Measurements from ENCODE around the gene REC8.
A peak's percentile ranks its signal among the peaks of the same experiment; 100 is the strongest.
"Not testable (repeated sequence)": the region's sequence is repeated elsewhere in the genome, so short reads cannot be mapped to it uniquely, and the experiment has no call there.

REC8 gene

DNA sequence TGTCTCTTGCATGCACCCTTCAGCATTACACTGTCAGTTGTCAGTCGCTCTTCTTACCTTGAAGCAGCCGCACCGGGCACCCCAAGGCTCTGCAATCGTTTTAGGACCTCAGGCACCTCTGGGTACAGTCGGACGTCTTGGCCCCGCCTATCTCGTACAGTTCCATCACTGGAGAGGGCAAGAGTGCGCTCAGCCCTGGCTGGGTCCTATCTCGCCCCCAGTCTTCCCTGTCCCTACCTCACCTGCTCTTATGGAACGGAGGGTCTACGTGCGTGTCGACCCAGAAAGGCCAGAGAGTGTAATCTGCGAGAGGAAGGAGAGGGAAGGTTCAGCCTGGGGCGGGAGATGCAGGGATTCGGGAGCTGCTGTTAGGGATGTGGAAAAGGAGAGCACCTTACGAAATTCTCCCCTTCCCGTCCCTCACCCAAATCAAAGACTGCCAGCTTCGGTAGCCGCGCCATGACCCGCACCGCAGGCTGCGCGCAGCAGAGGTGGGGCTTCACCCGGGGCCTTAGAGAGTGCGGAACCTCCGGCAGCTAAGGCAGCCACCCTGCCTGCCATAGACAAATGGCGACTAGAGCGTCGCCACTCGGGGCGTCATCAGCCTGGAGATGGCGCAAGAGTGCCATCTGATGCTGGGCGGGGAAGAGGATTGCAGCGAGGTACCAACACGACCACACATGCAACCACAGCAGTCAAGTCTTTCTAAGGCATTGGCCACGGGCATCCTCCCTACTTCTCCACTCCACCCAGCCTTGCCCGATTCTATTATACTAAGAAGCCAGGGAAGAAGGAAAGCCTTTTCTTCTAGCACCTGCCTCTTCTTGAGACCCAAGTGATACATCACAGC lies 43.8 kb downstream of the REC8 start, which contains the start of gene MDP1:
Gene MDP1 (minus strand): TSS at position 572 of the 850 bp plus-strand sequence. CDS start 111 bp downstream, at position 461.
- H3K4me3 Mint-ChIP-seq, result peak within 1 kb of the TSS; percentile 90
- no peaks in the 10 kb centered on the region for H3K9me3 Mint-ChIP-seq
- peak within 1 kb of the TSS; percentile 94 for H3K27ac Mint-ChIP-seq
- peaks cover 56% of the 10 kb centered on the region for H3K4me1 Mint-ChIP-seq
- peaks cover 9% of the 10 kb centered on the region for H3K36me3 Mint-ChIP-seq
- H3K27me3 Mint-ChIP-seq, result no peaks in the 10 kb centered on the region

DNA sequence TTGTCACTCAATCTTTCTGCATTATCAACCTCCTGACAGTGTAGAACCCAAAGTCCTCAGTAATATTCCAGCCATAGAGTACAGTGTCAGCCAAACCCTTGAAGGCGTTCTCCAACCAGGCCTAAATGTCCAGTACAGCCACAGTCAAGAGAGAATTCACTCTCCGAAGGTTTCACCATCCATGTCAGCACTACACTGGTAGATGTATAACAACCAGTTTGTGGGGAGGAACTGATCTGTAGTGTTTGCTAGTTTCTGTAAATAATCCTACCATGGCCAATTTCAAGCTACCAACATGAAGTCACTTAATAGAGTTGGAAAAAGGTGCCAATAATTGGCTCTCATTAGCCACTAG lies 44.4 kb downstream of the REC8 start:
- H3K9me3 Mint-ChIP-seq, result no peaks in the 10 kb centered on the region
- peaks cover 9% of the 10 kb centered on the region for H3K36me3 Mint-ChIP-seq
- H3K4me3 Mint-ChIP-seq, result peak overlapping the region; percentile 90
- H3K4me1 Mint-ChIP-seq, result peaks cover 51% of the 10 kb centered on the region
- peak overlapping the region; percentile 94 for H3K27ac Mint-ChIP-seq
- H3K27me3 Mint-ChIP-seq, result no peaks in the 10 kb centered on the region

DNA sequence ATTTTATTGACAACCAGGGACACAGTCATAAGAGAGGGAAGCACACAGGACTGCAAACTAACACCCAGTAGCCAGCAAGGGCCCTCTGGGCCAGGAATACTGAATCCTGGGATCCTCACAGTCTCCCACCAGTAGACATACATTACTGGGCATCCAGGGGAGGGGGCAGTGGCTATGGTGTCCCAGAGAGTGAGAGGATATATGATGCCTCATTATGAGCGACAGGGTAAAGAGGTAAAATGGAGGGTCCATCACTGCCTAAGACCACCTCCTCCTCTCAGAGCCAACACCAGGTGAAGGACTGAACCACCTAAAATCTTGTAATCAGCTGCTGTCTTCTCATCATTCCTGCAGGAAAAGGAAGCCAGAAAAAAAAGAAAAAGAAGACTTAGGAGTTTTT lies 45.0 kb downstream of the REC8 start:
- not testable (repeated sequence) for H3K36me3 Mint-ChIP-seq, H3K4me3 Mint-ChIP-seq, H3K9me3 Mint-ChIP-seq, H3K27ac Mint-ChIP-seq, H3K27me3 Mint-ChIP-seq
- H3K4me1 Mint-ChIP-seq, result peaks cover 45% of the 10 kb centered on the region

- no peak overlapping the region for H3K27ac Mint-ChIP-seq
- H3K4me1 Mint-ChIP-seq, result peaks cover 32% of the 10 kb centered on the region
- no peaks in the 10 kb centered on the region for H3K9me3 Mint-ChIP-seq
- H3K27me3 Mint-ChIP-seq, result no peaks in the 10 kb centered on the region
- peaks cover 2% of the 10 kb centered on the region for H3K36me3 Mint-ChIP-seq
- no peak overlapping the region for H3K4me3 Mint-ChIP-seq
Measured at GRCh38 chr14:24219080-24219479, 47.2 kb downstream of the REC8 start.

- no peak overlapping the region for H3K27ac Mint-ChIP-seq
- no peaks in the 10 kb centered on the region for H3K9me3 Mint-ChIP-seq
- H3K36me3 Mint-ChIP-seq, result peaks cover 4% of the 10 kb centered on the region
- no peaks in the 10 kb centered on the region for H3K27me3 Mint-ChIP-seq
- H3K4me1 Mint-ChIP-seq, result peaks cover 30% of the 10 kb centered on the region
- no peak overlapping the region for H3K4me3 Mint-ChIP-seq
Measured at GRCh38 chr14:24219521-24219920, 47.6 kb downstream of the REC8 start.

GRCh38 chr14:24222987-24223386 lies 51.1 kb downstream of the REC8 start:
- not testable (repeated sequence) for H3K36me3 Mint-ChIP-seq, H3K27me3 Mint-ChIP-seq, H3K4me3 Mint-ChIP-seq, H3K9me3 Mint-ChIP-seq, H3K27ac Mint-ChIP-seq
- H3K4me1 Mint-ChIP-seq, result peaks cover 31% of the 10 kb centered on the region

- Mint-ChIP-seq H3K4me3 (no peak overlapping the region), H3K36me3 (peaks cover 8% of the 10 kb centered on the region), H3K9me3 (no peaks in the 10 kb centered on the region), H3K27me3 (no peaks in the 10 kb centered on the region), H3K4me1 (peaks cover 27% of the 10 kb centered on the region), H3K27ac (peak overlapping the region; percentile 26)
Measured at GRCh38 chr14:24224618-24225071, 52.8 kb downstream of the REC8 start.

DNA sequence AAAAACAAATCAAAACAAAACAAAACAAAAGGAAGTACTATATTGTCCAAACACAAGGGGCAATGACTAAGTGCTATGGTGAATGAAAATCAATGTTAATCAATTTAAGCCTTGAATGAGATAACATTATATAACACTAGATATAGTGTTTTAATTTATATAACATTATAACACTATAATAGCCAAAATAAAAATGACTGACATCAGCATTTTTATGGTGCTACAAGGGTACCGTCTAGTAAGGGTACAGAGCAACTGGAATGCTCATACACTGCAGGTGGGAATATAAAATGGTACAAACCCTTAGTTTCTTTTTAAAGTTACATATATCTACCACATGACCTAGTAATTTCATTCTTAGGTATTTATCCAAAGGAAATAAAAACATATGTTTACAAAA lies 54.6 kb downstream of the REC8 start:
- Mint-ChIP-seq H3K27me3 (no peaks in the 10 kb centered on the region), H3K9me3 (no peaks in the 10 kb centered on the region), H3K36me3 (peaks cover 8% of the 10 kb centered on the region), H3K4me1 (peaks cover 33% of the 10 kb centered on the region), H3K27ac (no peak overlapping the region), H3K4me3 (no peak overlapping the region)

GRCh38 chr14:24228902-24229301 lies 57.0 kb downstream of the REC8 start:
- Mint-ChIP-seq H3K4me1 (peaks cover 44% of the 10 kb centered on the region), H3K9me3 (no peaks in the 10 kb centered on the region), H3K27ac (no peak overlapping the region), H3K4me3 (no peak overlapping the region), H3K27me3 (no peaks in the 10 kb centered on the region), H3K36me3 (peaks cover 8% of the 10 kb centered on the region)

All from activated naive CD4-positive, alpha-beta T cell treated with anti-CD3 and anti-CD28 coated beads, Interleukin-2, amount 50 U/mL, for 24 hours (primary cell).